Activated CD4-positive, alpha-beta T cell treated with anti-CD3 and anti-CD28 coated beads, Interleukin-2, amount 10 ng/mL, durations not matched to agents 7 days and 5 days (primary cell): ENCODE results near the gene PIKFYVE. TPM values are rescaled to one million over a fixed set of nuclear protein-coding genes. Genes with fewer than 3 reads are reported as not detected.
"Not testable (repeated sequence)": the region's sequence is repeated elsewhere in the genome, so short reads cannot be mapped to it uniquely, and the experiment has no call there.

ENCODE experiments used
- CTCF ChIA-PET: fragments of 350-600 bp; sonication (Branson Sonifier 250); formaldehyde crosslinking; loops from one replicate; lab custom pipeline; 2021; ENCODE audit warnings: antibody characterized with exemption; lab: Charles Lee
- POLR2A ChIA-PET: fragments of 350-600 bp; sonication (Branson Sonifier 250); formaldehyde crosslinking; loops from one replicate; lab custom pipeline; 2021; ENCODE audit warnings: antibody characterized with exemption; lab: Charles Lee
- DNase-seq: peaks from one replicate; pipeline ENCODE4 v3.0.0-alpha.2; 2020
- H3K27ac Mint-ChIP-seq: one replicate; pipeline ENCODE4 v1.8.0; 2021; ENCODE audit warnings: mild to moderate bottlenecking, moderate library complexity, mixed read lengths
- H3K27me3 Mint-ChIP-seq: one replicate; pipeline ENCODE4 v1.8.0; 2021; ENCODE audit warnings: mixed read lengths
- H3K36me3 Mint-ChIP-seq: one replicate; pipeline ENCODE4 v1.8.0; 2021; ENCODE audit warnings: low read depth, mixed read lengths
- H3K4me1 Mint-ChIP-seq: one replicate; pipeline ENCODE4 v1.8.0; 2021; ENCODE audit warnings: mixed read lengths
- H3K4me3 Mint-ChIP-seq: one replicate; pipeline ENCODE4 v1.8.0; 2021; ENCODE audit warnings: mild to moderate bottlenecking, moderate library complexity, mixed read lengths
- H3K9me3 Mint-ChIP-seq: one replicate; pipeline ENCODE4 v1.8.0; 2021; ENCODE audit warnings: mixed read lengths
- total RNA-seq, 2 experiments: library from RNA; stranded (reverse); gene quantifications; one replicate each; pipeline ENCODE4 v1.2.3, GENCODE V29; 2021

The PIKFYVE gene
- total RNA-seq, 2 experiments from 2014 or later, result 32.7 to 34.7 TPM

DNA sequence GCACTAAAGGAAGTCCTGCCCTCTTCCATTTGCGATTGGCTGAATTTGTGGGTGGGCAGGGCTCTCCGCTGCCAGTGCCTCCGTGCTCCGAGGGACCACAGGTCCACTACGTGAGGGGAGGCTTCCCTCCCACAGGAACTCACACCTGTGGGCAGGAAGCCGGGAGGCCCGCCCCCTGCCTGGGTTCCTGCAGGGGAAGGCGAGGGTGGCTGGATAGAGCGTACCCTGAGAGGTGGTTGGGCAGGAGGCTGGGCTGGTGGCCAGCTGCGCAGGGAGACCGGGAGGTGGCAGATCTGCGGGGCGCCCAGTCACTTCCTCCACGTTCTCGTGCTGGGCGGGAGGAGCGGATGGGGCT is 93.6 kb downstream of the PIKFYVE start:
- CTCF ChIA-PET, result no interaction called here
- Mint-ChIP-seq H3K4me3 (no peak overlapping the region), H3K36me3 (peaks cover 27% of the 10 kb centered on the region), H3K9me3 (no peaks in the 10 kb centered on the region), H3K27ac (no peak overlapping the region), H3K4me1 (peaks cover 6% of the 10 kb centered on the region), H3K27me3 (no peaks in the 10 kb centered on the region)
- DNase-seq, result no peak
- POLR2A ChIA-PET, result no interaction called here

DNA sequence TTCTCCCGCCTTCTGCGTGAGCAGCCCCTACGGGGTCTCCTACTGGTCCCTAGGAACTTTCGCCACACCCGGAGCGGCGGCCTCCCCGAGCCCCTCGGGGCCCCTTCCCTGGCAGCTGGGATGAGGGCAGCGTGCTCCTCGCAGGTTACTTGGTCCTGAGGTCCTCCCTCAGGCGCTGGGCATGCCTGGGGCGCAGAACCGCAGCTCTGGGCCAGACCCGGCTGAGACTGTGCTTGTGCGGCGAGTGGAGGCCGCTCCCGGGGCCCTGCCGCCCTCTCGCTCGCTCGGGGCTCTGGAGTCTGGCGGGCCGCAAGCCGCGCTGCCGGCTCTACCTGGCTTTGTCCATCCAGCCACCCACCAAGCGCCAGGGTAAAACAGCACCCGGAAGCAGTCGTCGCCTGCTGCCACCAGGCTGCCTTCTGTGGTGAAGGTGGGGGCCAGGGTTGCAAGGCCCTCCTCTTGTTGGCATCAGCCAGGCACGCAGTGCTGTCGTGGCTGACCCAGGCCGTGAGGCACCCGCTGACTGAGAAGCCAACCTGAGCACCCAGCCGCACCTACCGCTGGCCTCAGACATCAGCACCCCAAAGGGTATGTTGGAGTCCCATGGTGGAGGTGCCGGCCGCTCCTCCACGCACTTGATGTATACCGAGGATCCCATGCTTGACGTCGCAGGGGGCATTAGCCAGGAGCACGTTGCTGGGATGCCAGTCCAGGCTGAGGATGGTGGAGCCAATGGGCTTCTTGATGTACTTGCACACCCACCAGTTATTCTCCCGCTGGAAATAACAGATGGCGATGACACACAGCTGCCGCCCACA is 94.4 kb downstream of the PIKFYVE start:
- Mint-ChIP-seq H3K4me1 (peaks cover 6% of the 10 kb centered on the region), H3K9me3 (peaks cover 4% of the 10 kb centered on the region), H3K27me3 (peaks cover 6% of the 10 kb centered on the region), H3K36me3 (peaks cover 24% of the 10 kb centered on the region), H3K4me3 (no peak overlapping the region), H3K27ac (no peak overlapping the region)
- DNase-seq, result no peak
- POLR2A ChIA-PET, result no interaction called here
- CTCF ChIA-PET, result no interaction called here

DNA sequence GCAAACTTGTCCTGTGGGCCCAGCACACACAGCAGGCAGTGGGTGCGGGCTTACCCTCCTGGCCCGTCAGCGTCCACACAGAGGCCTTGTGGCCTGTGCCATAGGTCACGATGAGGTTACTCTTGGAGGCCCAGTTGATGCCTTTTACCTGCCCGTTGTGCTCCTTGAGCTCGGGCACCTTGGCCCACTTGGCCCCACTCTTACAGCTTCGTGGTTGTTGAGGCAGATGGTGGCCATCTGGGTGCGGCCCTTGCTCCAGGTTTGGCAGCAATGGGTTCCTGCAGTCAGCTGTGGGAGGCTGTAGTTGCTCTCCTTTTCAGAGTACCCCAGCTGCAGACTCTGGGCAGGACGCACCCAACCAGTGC is 95.0 kb downstream of the PIKFYVE start:
- peaks cover 4% of the 10 kb centered on the region for H3K9me3 Mint-ChIP-seq
- CTCF ChIA-PET, result no interaction called here

DNA sequence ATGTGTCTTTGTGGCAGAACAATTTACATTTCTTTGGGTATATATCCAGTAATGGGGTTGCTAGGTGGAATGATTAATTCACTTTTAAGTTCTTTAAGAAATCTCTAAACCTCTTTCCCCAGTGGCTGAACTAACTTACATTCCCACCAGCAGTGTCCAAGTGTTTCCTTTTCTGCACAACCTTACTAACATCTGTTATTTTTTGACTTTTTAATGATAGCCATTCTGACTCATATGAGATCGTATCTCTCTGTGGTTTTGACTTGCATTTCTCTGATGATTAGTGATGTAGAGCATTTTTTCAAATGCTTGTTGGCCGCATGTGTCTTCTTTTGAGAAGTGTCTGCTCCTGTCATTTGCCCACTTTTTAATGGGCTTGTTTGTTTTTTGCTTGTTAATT is 97.4 kb downstream of the PIKFYVE start:
- peaks cover 4% of the 10 kb centered on the region for H3K9me3 Mint-ChIP-seq

More for the DNA sequence above, 95.0 kb downstream of the PIKFYVE start:
- H3K27ac Mint-ChIP-seq, result no peak overlapping the region
- POLR2A ChIA-PET, result no interaction called here
- H3K4me3 Mint-ChIP-seq, result no peak overlapping the region
- peaks cover 23% of the 10 kb centered on the region for H3K36me3 Mint-ChIP-seq
- H3K4me1 Mint-ChIP-seq, result peaks cover 6% of the 10 kb centered on the region
- DNase-seq, result no peak
- peaks cover 6% of the 10 kb centered on the region for H3K27me3 Mint-ChIP-seq

DNA sequence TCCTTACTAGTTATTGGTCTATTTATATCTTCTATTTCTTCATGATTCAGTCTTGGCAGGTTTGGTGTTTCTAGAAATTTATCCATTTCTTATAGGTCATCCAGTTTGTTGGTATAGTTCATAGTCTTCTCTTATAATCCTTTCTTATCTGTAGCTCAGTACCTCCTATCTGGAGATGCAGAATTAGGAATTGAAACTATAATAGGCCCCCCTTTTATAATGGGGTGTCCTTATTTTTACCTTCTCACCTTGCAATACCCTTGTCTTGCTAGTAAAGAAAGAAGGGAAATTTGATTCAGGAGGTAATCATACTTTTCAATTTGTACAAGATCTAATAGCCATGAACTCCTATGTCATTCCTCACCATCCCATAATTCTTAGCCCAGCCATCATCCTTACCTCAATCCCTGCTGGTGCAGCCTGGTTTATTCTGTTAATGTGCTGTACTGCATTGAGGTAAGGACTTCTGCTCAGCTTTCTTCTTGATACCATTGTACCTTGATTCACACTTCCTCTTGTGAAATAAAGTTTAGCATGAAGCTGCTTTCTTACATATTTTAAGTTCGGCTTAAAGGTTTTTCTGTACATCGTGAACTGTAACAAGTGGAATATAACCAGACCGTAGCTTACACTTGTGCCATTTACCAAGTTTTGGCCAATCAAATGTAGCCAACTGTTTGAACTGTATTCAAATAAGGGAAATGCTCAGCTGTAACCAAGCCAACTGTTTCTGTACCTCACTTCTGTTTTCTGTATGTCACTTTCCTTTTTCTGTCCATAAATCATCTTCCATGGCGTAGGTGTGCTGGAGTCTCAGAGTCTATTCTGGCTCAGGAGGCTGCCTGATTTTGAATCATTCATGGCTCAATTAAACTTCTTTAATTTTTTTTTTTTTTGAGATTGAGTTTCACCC is 100.4 kb downstream of the PIKFYVE start:
- ChIA-PET POLR2A (no interaction called here), CTCF (interaction anchor here (0.7 kb wide), 1 partner anchor 482 kb away, joined by 6 read pairs; no protein-coding TSS in a partner anchor)
- Mint-ChIP-seq H3K9me3 (peaks cover 4% of the 10 kb centered on the region), H3K36me3 (peaks cover 5% of the 10 kb centered on the region), H3K4me1 (peaks cover 6% of the 10 kb centered on the region), H3K27ac (no peak overlapping the region), H3K27me3 (peaks cover 6% of the 10 kb centered on the region), H3K4me3 (no peak overlapping the region)
- no peak for DNase-seq

More for the DNA sequence above, 97.4 kb downstream of the PIKFYVE start:
- CTCF ChIA-PET, result no interaction called here
- peaks cover 6% of the 10 kb centered on the region for H3K27me3 Mint-ChIP-seq
- H3K27ac Mint-ChIP-seq, result no peak overlapping the region
- H3K4me3 Mint-ChIP-seq, result no peak overlapping the region
- peaks cover 6% of the 10 kb centered on the region for H3K4me1 Mint-ChIP-seq
- POLR2A ChIA-PET, result no interaction called here
- no peak for DNase-seq
- peaks cover 17% of the 10 kb centered on the region for H3K36me3 Mint-ChIP-seq

DNA sequence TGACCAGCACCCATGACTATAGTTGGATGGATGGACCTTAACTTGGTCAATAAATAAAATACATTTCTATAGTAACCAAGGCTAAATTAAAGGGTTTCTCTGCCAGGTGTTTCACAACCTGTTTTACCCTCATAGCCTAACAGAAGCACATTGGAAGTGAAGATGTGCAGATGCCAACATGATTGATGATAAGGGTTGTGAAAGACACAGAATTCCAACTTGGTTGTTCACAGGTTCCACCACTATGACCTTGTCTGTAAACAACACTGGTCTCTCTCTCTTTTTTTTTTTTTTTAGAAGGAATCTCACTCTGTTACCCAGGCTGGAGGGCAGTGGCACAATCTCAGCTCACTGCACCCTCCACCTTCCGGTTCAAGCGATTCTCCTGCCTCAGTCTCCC is 103.0 kb downstream of the PIKFYVE start:
- no peak overlapping the region for H3K27ac Mint-ChIP-seq
- POLR2A ChIA-PET, result no interaction called here
- H3K36me3 Mint-ChIP-seq, result peaks cover 4% of the 10 kb centered on the region
- H3K27me3 Mint-ChIP-seq, result peaks cover 6% of the 10 kb centered on the region
- peaks cover 4% of the 10 kb centered on the region for H3K9me3 Mint-ChIP-seq
- CTCF ChIA-PET, result no interaction called here
- peaks cover 2% of the 10 kb centered on the region for H3K4me1 Mint-ChIP-seq
- H3K4me3 Mint-ChIP-seq, result no peak overlapping the region
- DNase-seq, result no peak

DNA sequence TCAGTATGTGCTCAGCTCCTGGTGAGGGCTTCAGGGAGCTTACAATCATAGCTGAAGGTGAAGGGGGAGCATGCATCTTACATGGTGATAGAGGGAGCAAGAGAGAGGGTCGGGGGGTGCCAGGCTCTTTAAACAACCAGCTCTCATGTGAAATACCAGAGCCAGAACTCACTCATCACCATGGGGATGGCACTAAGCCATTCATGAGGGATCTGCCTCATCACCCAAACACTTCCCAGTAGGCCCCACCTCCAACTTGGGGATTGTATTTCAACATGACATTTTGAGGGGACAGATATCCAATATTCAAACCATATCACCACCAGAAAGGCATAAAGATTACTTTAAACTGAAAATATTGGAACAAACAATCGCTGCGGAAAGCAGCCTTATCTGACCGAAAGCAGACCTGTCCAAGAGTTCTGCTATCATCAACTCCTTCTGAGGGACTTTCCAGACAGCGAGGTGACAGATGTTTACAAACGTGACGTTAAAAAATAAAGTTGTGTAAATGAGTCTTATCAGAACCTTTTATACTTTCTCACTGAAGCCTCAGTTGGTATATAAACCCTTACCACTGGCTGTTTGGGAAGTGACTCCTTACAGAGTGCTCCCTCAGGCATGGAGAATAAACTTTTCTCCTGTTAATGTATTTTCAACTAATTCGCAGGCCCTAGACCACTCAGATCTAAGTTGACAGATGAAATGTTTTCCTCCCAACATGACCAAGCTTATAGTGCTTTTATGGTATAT is 105.0 kb downstream of the PIKFYVE start:
- no peaks in the 10 kb centered on the region for H3K36me3 Mint-ChIP-seq
- no peaks in the 10 kb centered on the region for H3K9me3 Mint-ChIP-seq
- H3K4me1 Mint-ChIP-seq, result no peaks in the 10 kb centered on the region
- no peak for DNase-seq
- ChIA-PET POLR2A (no interaction called here), CTCF (no interaction called here)
- no peak overlapping the region for H3K27ac Mint-ChIP-seq
- H3K4me3 Mint-ChIP-seq, result no peak overlapping the region
- peaks cover 4% of the 10 kb centered on the region for H3K27me3 Mint-ChIP-seq

DNA sequence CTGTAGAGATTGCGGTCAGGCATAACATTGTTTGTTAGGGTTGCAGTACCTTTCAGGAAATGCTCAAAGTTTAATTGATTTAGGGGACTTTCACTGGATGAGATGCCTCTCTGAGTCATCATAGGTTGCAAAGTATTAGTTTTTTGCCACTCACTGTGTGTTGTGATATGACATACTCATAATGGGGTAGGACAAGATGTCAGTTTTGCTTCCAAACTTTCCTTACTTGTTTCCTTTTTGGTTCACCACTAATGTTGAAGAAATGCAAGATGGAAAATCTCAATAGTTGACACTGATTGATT is 105.5 kb downstream of the PIKFYVE start:
- no peaks in the 10 kb centered on the region for H3K36me3 Mint-ChIP-seq
- H3K4me1 Mint-ChIP-seq, result no peaks in the 10 kb centered on the region
- H3K27me3 Mint-ChIP-seq, result peaks cover 5% of the 10 kb centered on the region
- CTCF ChIA-PET, result no interaction called here
- H3K4me3 Mint-ChIP-seq, result no peak overlapping the region
- no peaks in the 10 kb centered on the region for H3K9me3 Mint-ChIP-seq
- POLR2A ChIA-PET, result no interaction called here
- no peak overlapping the region for H3K27ac Mint-ChIP-seq
- no peak for DNase-seq

DNA sequence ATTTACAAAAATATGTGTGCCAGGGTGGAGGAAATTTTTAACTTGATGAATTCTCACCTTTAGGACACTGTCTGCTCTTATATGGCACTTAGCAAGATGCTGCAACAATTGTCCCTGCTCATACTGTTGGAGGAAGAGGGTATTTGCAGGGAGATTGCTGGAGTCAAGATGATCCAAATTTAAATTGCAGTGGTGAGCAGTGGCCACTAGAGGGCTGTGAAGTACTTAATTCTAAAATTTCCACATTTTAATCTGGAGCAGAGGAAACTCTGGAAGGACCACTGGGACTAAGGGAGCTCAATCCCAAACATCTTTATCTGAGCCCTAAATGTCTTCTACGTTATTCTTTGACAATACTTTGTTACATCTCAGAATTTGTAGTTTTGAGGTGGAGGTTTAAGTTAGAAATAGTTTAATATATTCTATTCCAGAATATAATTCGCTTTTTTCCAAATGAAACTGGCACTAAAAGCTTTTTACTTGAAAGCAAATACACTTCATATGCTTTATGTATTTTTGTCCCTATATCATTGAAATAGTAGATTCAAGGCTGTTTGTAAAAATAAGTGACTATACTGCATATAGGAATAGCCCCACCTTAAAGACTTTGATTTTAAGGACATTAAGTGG is 107.5 kb downstream of the PIKFYVE start:
- Mint-ChIP-seq H3K27ac (no peak overlapping the region), H3K4me3 (no peak overlapping the region), H3K36me3 (no peaks in the 10 kb centered on the region), H3K9me3 (no peaks in the 10 kb centered on the region), H3K4me1 (no peaks in the 10 kb centered on the region), H3K27me3 (peaks cover 6% of the 10 kb centered on the region)
- DNase-seq, result peak; percentile 33
- CTCF ChIA-PET, result no interaction called here
- POLR2A ChIA-PET, result no interaction called here

DNA sequence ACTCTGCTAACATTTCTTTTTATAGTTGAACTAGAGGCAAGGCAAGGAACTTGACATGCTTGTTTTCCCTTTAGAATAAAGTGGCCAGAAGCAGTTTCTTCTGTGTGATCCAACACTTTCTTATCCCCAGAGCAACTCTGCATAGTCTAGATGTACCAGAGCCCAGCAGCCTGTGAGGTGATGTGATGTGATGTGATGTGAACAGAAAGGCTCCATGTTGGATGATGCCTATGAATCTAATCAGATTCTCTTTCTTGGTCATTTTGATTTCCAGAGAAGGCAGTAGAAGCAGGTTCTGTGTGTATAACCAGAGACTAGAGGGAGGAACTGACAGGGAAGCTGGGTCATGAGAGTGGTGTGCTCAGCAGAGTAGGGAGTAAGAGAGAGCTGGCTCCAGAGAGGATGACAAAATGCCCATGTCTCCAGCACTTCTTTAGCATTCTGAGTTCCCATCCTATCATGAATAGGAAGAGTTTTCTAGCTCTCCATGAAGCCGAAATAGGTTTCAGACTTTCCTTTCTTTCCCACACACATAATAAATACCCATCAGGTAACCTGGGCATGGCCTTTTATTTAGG is 109.5 kb downstream of the PIKFYVE start:
- POLR2A ChIA-PET, result no interaction called here
- no peaks in the 10 kb centered on the region for H3K4me1 Mint-ChIP-seq
- no peak overlapping the region for H3K4me3 Mint-ChIP-seq
- CTCF ChIA-PET, result no interaction called here
- no peak overlapping the region for H3K27ac Mint-ChIP-seq
- H3K36me3 Mint-ChIP-seq, result no peaks in the 10 kb centered on the region
- H3K27me3 Mint-ChIP-seq, result peaks cover 6% of the 10 kb centered on the region
- DNase-seq, result no peak
- H3K9me3 Mint-ChIP-seq, result no peaks in the 10 kb centered on the region

DNA sequence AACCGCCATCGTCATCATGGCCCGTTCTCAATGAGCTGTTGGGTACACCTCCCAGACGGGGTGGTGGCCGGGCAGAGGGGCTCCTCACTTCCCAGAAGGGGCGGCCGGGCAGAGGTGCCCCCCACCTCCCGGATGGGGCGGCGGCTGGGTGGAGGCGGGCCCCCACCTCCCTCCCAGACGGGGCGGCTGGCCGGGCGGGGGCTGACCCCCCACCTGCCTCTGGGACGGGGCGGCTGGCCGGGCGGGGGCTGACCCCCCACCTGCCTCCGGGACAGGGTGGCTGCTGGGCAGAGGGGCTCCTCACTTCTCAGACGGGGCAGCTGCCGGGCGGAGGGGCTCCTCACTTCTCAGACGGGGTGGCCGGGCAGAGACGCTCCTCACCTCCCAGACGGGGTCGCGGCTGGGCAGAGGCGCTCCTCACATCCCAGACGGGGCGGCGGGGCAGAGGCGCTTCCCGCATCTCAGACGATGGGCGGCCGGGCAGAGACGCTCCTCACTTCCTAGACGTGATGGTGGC is 111.3 kb downstream of the PIKFYVE start:
- H3K9me3 Mint-ChIP-seq, H3K4me1 Mint-ChIP-seq, POLR2A ChIA-PET, H3K27ac Mint-ChIP-seq, H3K36me3 Mint-ChIP-seq, DNase-seq, CTCF ChIA-PET, H3K27me3 Mint-ChIP-seq, H3K4me3 Mint-ChIP-seq: not testable (repeated sequence)

DNA sequence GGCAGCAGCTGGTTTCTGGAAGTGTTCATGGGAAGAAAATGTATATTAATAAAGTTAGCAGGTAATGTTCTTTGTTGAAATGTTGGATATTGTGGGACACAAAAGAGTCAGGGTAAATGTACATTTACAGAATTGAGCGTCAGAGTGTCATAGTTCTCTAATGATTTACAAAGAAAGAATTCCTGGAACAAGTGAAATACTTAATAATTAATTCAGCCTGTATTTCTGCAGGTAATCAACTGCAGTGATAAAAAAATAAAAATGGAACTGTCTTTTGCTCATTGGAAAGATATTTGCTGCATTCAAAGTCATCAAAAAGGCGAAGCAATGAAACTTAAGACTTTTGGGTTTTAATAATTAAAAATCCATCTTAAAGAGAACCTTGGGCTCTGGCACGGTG is 113.1 kb downstream of the PIKFYVE start:
- ChIA-PET POLR2A (no interaction called here), CTCF (no interaction called here)
- Mint-ChIP-seq H3K4me3 (no peak overlapping the region), H3K36me3 (no peaks in the 10 kb centered on the region), H3K4me1 (no peaks in the 10 kb centered on the region), H3K9me3 (no peaks in the 10 kb centered on the region), H3K27me3 (peaks cover 19% of the 10 kb centered on the region), H3K27ac (no peak overlapping the region)
- no peak for DNase-seq
